Body of pancreas (tissue), 4 donors: ENCODE results near the gene ALG12.

Experiments
- POLR2A ChIP-seq, 3 donors: fragments of 450-650 bp; IDR thresholded peaks; one replicate each; pipeline ENCODE4 v1.6.1; 2016; ENCODE audit warnings: antibody characterized with exemption in 3 of 3, mild to moderate bottlenecking in 2 of 3
- TF ChIP-seq, protein P1 (sequence below), 7 experiments: fragments of 450-650 bp in 4 of 7; fragments of 200-600 bp in 3 of 7; sonication (generic) in 3 of 7; IDR thresholded peaks; one replicate each; pipeline ENCODE4 v1.5.1; 2016 to 2019; ENCODE audit warnings: antibody characterized with exemption in 7 of 7

DNA sequence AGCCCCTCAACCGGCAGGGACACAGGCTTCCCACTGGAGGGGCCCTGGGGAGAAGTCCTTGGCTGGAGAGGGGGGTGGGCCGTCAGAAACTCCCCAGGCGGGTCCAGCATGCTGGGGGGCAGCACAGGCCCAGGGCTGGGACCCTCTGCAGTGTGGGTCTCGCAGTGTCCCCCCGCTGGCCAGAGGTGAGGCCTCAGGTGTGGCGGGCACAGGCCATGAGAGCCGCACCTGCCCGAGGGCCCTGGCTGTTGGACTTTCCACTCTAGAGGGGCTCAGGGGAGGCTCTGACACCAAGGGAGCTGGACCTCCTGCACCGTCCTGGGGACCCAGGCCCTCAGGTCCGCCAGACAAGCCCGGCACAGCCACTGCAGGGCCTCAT, 31.7 kb upstream of the ALG12 start:
- TF ChIP-seq, protein P1, sequence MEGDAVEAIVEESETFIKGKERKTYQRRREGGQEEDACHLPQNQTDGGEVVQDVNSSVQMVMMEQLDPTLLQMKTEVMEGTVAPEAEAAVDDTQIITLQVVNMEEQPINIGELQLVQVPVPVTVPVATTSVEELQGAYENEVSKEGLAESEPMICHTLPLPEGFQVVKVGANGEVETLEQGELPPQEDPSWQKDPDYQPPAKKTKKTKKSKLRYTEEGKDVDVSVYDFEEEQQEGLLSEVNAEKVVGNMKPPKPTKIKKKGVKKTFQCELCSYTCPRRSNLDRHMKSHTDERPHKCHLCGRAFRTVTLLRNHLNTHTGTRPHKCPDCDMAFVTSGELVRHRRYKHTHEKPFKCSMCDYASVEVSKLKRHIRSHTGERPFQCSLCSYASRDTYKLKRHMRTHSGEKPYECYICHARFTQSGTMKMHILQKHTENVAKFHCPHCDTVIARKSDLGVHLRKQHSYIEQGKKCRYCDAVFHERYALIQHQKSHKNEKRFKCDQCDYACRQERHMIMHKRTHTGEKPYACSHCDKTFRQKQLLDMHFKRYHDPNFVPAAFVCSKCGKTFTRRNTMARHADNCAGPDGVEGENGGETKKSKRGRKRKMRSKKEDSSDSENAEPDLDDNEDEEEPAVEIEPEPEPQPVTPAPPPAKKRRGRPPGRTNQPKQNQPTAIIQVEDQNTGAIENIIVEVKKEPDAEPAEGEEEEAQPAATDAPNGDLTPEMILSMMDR (IDR thresholded peaks at IDR 0.05) = no peak
- no peak for TF ChIP-seq POLR2A (IDR thresholded peaks at IDR 0.05)
